GM18526 (cell line): ENCODE results near the gene BRD7.

Experiments
- POLR2A ChIP-seq: IDR thresholded peaks from 3 replicates; pipeline ENCODE4 v1.6.1; 2011; ENCODE audit not compliant: insufficient read length; ENCODE audit errors: extremely low read depth

The BRD7 gene

GRCh38 chr16:50351952-50352351 is 16.8 kb downstream of the BRD7 start:
- no peak for TF ChIP-seq POLR2A

GRCh38 chr16:50351116-50351515 is 17.7 kb downstream of the BRD7 start:
- no peak for TF ChIP-seq POLR2A

GRCh38 chr16:50340578-50340977 is 28.2 kb downstream of the BRD7 start:
- no peak for TF ChIP-seq POLR2A

GRCh38 chr16:50338371-50339231 is 30.2 kb downstream of the BRD7 start:
- TF ChIP-seq POLR2A, result no peak

GRCh38 chr16:50336884-50337283 is 31.9 kb downstream of the BRD7 start:
- no peak for TF ChIP-seq POLR2A

GRCh38 chr16:50335196-50335958 is 33.4 kb downstream of the BRD7 start:
- no peak for TF ChIP-seq POLR2A

- TF ChIP-seq POLR2A, result no peak
Observed at GRCh38 chr16:50334106-50334975, 34.4 kb downstream of the BRD7 start.

GRCh38 chr16:50332599-50332998 is 36.2 kb downstream of the BRD7 start:
- TF ChIP-seq POLR2A, result no peak

GRCh38 chr16:50331570-50331969 is 37.2 kb downstream of the BRD7 start:
- no peak for TF ChIP-seq POLR2A

GRCh38 chr16:50329446-50330189 is 39.2 kb downstream of the BRD7 start:
- TF ChIP-seq POLR2A, result no peak

- no peak for TF ChIP-seq POLR2A
Observed at GRCh38 chr16:50326835-50327465, 41.8 kb downstream of the BRD7 start.

GRCh38 chr16:50326264-50326663 is 42.5 kb downstream of the BRD7 start:
- TF ChIP-seq POLR2A, result no peak

- no peak for TF ChIP-seq POLR2A
Observed at GRCh38 chr16:50324345-50324744, 44.4 kb downstream of the BRD7 start.

GRCh38 chr16:50323335-50324011 is 45.3 kb downstream of the BRD7 start:
- TF ChIP-seq POLR2A, result no peak
